NT2/D1 (cell line): ENCODE data around the gene TPCN2.

Experiments
- YY1 ChIP-seq: IDR thresholded peaks from 2 replicates; pipeline ENCODE4 v1.6.1; 2011; ENCODE audit not compliant: insufficient read length, insufficient read depth
- ZNF274 ChIP-seq: IDR thresholded peaks from 2 replicates; pipeline ENCODE4 v1.6.1; 2011; ENCODE audit warnings: mild to moderate bottlenecking, low read depth, low read length

DNA sequence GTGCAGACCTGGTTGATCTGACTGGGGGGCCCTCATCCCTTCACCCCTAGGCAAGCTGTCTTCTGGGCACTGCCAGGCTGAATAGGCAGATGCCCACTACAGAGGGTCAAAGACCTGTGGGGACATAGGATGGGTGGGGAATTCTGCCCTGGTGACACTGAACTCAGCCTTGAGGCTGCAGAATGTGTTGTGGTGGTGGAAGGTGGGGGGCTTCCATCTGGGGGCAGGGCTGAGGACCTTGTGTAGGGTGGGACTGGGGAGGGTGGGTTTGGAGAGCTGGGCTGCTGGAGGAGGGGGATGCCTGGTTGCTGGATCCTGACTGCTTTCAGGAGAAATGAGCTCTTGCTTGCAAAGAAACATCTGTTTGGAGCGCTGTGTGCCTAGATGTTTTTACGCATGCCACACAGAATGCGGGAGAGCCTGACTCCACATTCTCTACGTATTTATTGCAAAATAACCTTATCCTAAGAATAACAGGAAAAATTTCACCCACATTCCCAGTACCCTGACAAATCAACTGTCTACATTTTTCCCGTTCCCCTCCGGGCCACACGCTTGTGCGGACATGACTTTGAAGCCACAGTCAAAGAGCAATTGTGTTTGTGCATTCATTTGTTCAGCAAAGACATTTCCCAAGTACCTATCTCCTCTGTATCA lies 125.3 kb downstream of the TPCN2 start:
- no peak for TF ChIP-seq ZNF274
- TF ChIP-seq YY1, result no peak
